IMR-90 (cell line): ENCODE results near the gene CUEDC2. TPM values are rescaled to one million over a fixed set of nuclear protein-coding genes. Genes with fewer than 3 reads are reported as not detected.

Source experiments
- ATAC-seq: fragments of 200-7000 bp; cut with Tn5 transposase; 2 replicates; pipeline ENCODE4 v1.9.1; 2020; ENCODE audit warnings: low read depth, mild to moderate bottlenecking, moderate library complexity
- BruUV-seq: library from RNA; stranded (reverse); fragments of 400-500 nt; replicated peaks from 2 replicates; lab custom pipeline; 2021; lab: Mats Ljungman, UMichigan
- CTCF ChIA-PET: fragments of 300-600 bp; formaldehyde crosslinking; extraction: SDS; loops from one replicate; lab custom pipeline; 2021; ENCODE audit warnings: antibody characterized with exemption; lab: Yijun Ruan, JAX
- POLR2A ChIA-PET: fragments of 300-600 bp; sonication (Branson Sonifier 250); formaldehyde crosslinking; loops from one replicate; lab custom pipeline; 2022; ENCODE audit warnings: antibody characterized with exemption; ENCODE audit not compliant: unreplicated experiment; lab: Charles Lee
- DNase-seq: peaks from one replicate; pipeline ENCODE4 v3.0.0; 2013
- H2AFZ ChIP-seq: replicated peaks from 2 replicates; pipeline ENCODE3; 2013; ENCODE audit warnings: low read length, mild to moderate bottlenecking; ENCODE audit not compliant: poor library complexity
- H2AK5ac ChIP-seq: 2 replicates; pipeline ENCODE4 v1.6.1; 2013; ENCODE audit warnings: low read depth, low read length, inconsistent platforms
- H2AK9ac ChIP-seq: replicated peaks from 2 replicates; pipeline ENCODE3; 2013; ENCODE audit warnings: mild to moderate bottlenecking, low read depth, low read length, moderate library complexity; ENCODE audit not compliant: poor library complexity
- H2BK120ac ChIP-seq: 2 replicates; pipeline ENCODE4 v1.6.1; 2013; ENCODE audit warnings: low read depth, low read length, inconsistent platforms
- H2BK15ac ChIP-seq: 3 replicates; pipeline ENCODE4 v1.6.1; 2013; ENCODE audit warnings: low read depth, low read length, inconsistent platforms
- H2BK20ac ChIP-seq: 2 replicates; pipeline ENCODE4 v1.6.1; 2013; ENCODE audit warnings: low read depth, mild to moderate bottlenecking, inconsistent platforms, low read length, moderate library complexity
- H2BK5ac ChIP-seq: 2 replicates; pipeline ENCODE4 v1.6.1; 2013; ENCODE audit warnings: mild to moderate bottlenecking, low read depth, low read length, inconsistent platforms; ENCODE audit not compliant: poor library complexity, severe bottlenecking
- H3K14ac ChIP-seq: replicated peaks from 2 replicates; pipeline ENCODE4 v1.6.1; 2013; ENCODE audit warnings: low read depth, low read length, inconsistent platforms
- H3K18ac ChIP-seq: 2 replicates; pipeline ENCODE4 v1.6.1; 2013; ENCODE audit warnings: low read depth, low read length, control low read depth
- H3K23ac ChIP-seq: 2 replicates; pipeline ENCODE4 v1.6.1; 2013; ENCODE audit warnings: low read depth, low read length, inconsistent platforms
- H3K27ac ChIP-seq: 2 replicates; pipeline ENCODE4 v1.5.1; 2013; ENCODE audit warnings: mild to moderate bottlenecking, control low read depth, low read length; ENCODE audit not compliant: insufficient read depth
- H3K27me3 ChIP-seq: 2 replicates; pipeline ENCODE4 v1.6.1; 2013; ENCODE audit warnings: low read length; ENCODE audit not compliant: control insufficient read depth, insufficient read depth
- H3K36me3 ChIP-seq: 2 replicates; pipeline ENCODE4 v1.6.1; 2013; ENCODE audit warnings: low read length, mixed read lengths; ENCODE audit not compliant: control insufficient read depth, insufficient read depth
- H3K4ac ChIP-seq: 2 replicates; pipeline ENCODE4 v1.6.1; 2013; ENCODE audit warnings: low read depth, low read length, inconsistent platforms
- H3K4me1 ChIP-seq: 2 replicates; pipeline ENCODE4 v1.6.1; 2013; ENCODE audit warnings: low read length, mixed read lengths; ENCODE audit not compliant: control insufficient read depth, insufficient read depth
- H3K4me2 ChIP-seq: 2 replicates; pipeline ENCODE4 v1.6.1; 2013; ENCODE audit warnings: low read depth, mild to moderate bottlenecking, control low read depth, low read length, moderate library complexity
- H3K4me3 ChIP-seq: 2 replicates; pipeline ENCODE4 v1.5.1; 2013; ENCODE audit warnings: low read depth, mild to moderate bottlenecking, control low read depth, low read length, moderate library complexity; ENCODE audit not compliant: insufficient read depth
- H3K56ac ChIP-seq: 2 replicates; pipeline ENCODE4 v1.6.1; 2013; ENCODE audit warnings: low read length, inconsistent platforms; ENCODE audit not compliant: insufficient read depth; ENCODE audit errors: extremely low read depth
- H3K79me1 ChIP-seq, 2 experiments: 2 replicates each; pipeline ENCODE4 v1.6.1; 2013; ENCODE audit warnings: low read length in 2 of 2, inconsistent platforms in 1 of 2, low read depth in 1 of 2
- H3K9ac ChIP-seq: 2 replicates; pipeline ENCODE4 v1.6.1; 2013; ENCODE audit warnings: low read depth, low read length, control low read depth
- H3K9me1 ChIP-seq: 2 replicates; pipeline ENCODE4 v1.6.1; 2013; ENCODE audit warnings: low read length, inconsistent platforms; ENCODE audit not compliant: insufficient read depth
- H3K9me3 ChIP-seq: 2 replicates; pipeline ENCODE4 v1.6.1; 2013; ENCODE audit warnings: low read length; ENCODE audit not compliant: control insufficient read depth, insufficient read depth
- H4K20me1 ChIP-seq: 2 replicates; pipeline ENCODE4 v1.6.1; 2013; ENCODE audit warnings: low read length, inconsistent platforms; ENCODE audit not compliant: insufficient read depth
- H4K5ac ChIP-seq: 2 replicates; pipeline ENCODE4 v1.6.1; 2013; ENCODE audit warnings: mild to moderate bottlenecking, low read depth, low read length, control low read depth
- H4K8ac ChIP-seq, 2 experiments: 2 replicates each; pipeline ENCODE4 v1.6.1; 2013; ENCODE audit warnings: low read depth in 2 of 2, low read length in 2 of 2, control low read depth in 1 of 2, inconsistent platforms in 1 of 2
- H4K91ac ChIP-seq: 2 replicates; pipeline ENCODE4 v1.6.1; 2013; ENCODE audit warnings: low read depth, low read length, inconsistent platforms; ENCODE audit not compliant: insufficient read depth
- BHLHE40 ChIP-seq: fragments of 150-350 bp; IDR thresholded peaks from 2 replicates; pipeline ENCODE4 v1.6.1; 2016; ENCODE audit warnings: mild to moderate bottlenecking, low read depth, low read length
- CEBPB ChIP-seq: IDR thresholded peaks from 2 replicates; pipeline ENCODE4 v1.6.1; 2012; ENCODE audit warnings: low read depth, low read length, improper control_type of control experiment
- CHD1 ChIP-seq: IDR thresholded peaks from 2 replicates; pipeline ENCODE4 v1.6.1; 2012; ENCODE audit warnings: low read depth, low read length, improper control_type of control experiment
- RFX5 ChIP-seq: IDR thresholded peaks from 2 replicates; pipeline ENCODE4 v1.8.0; 2012; ENCODE audit warnings: low read depth, mild to moderate bottlenecking, low read length, moderate library complexity
- WGBS, 2 experiments: methylation state at CpG; one replicate each; pipeline versions ENCODE4 v1.1.5 to v1.1.7; 2013; ENCODE audit warnings: missing lambda C conversion rate in 2 of 2; ENCODE audit not compliant: insufficient read length in 1 of 2; ENCODE audit errors: extremely low coverage in 2 of 2; 5-methylcytosine and 5-hydroxymethylcytosine counted together
- dilution Hi-C: fragments of 300-500 bp; cut with HindIII; formaldehyde crosslinking; loops from one replicate; pipeline ENCODE4 v1.14.3; 2018; ENCODE audit warnings: low sequenced_read_pairs; ENCODE audit not compliant: unreplicated experiment
- in situ Hi-C: fragments of 300-500 bp; cut with MboI; formaldehyde crosslinking; loops from 3 replicates; pipeline ENCODE4 v1.14.3; 2019; ENCODE audit warnings: low sequenced_read_pairs, inconsistent platforms, mixed read lengths
- intact Hi-C: fragments of 100-400 bp; cut with micrococcal nuclease; formaldehyde crosslinking; loops from 2 replicates; pipeline ENCODE4 v1.10.0; 2022
- polyA plus RNA-seq, 3 experiments: library from polyadenylated mRNA; depleted of rRNA; stranded (reverse); fragments of >200 nt; gene quantifications; 2 replicates each; pipeline ENCODE4 v1.2.3, GENCODE V29; 2012; ENCODE audit warnings: low replicate concordance in 1 of 3
- total RNA-seq: library from RNA; depleted of rRNA; stranded (reverse); fragments of >200 nt; gene quantifications from 2 replicates; pipeline ENCODE4 v1.2.3, GENCODE V29; 2012
- TF ChIP-seq, protein P1 (sequence below): conservative IDR thresholded peaks from 2 replicates; pipeline ENCODE4 v1.5.1; 2012; ENCODE audit warnings: mild to moderate bottlenecking, low read depth, low read length, improper control_type of control experiment

CUEDC2 gene
- total and polyA plus RNA-seq, 2 of the 4 experiments (the other 2 are of a cell fraction): 55.7 to 84.9 TPM

DNA sequence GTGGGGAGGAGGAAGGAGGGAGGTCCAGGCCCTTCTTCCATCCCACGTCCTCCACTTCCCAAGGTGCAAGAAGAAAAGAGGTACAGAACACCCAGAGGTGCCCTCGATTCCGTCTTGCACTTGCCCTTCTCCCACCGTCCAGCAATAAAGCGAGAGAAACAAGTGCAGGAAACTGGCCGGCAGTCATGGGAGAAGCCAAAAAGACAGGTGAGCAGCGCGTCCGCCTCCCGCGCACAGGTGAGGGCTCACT lies 17.7 kb upstream of the CUEDC2 start:
- Histone ChIP-seq H3K14ac (peak overlapping the region; percentile 34), H3K79me1 (peaks cover 4% of the 10 kb centered on the region in 2 experiments; a peak in 2 of 4 replicates), H4K5ac (peak overlapping the region; percentile 77), H3K9me1 (peaks cover 10% of the 10 kb centered on the region; the same call in 1 of the 2 replicates), H2BK120ac (no peak overlapping the region; the same call in 1 of the 2 replicates), H2AK9ac (peak overlapping the region; percentile 70), H3K27ac (no peak overlapping the region; the same call in 1 of the 2 replicates), H3K27me3 (no peaks in the 10 kb centered on the region; the same call in 1 of the 2 replicates), H2BK5ac (no peak overlapping the region), H3K9ac (peak overlapping the region; percentile 70), H3K23ac (peak overlapping the region; percentile 11; the same call in 1 of the 2 replicates), H3K36me3 (no peaks in the 10 kb centered on the region), H4K91ac (no peak overlapping the region; the same call in 1 of the 2 replicates), H3K9me3 (no peaks in the 10 kb centered on the region), H3K4me1 (peaks cover 9% of the 10 kb centered on the region), H2BK15ac (0 out of 3 replicates have a peak overlapping the region, but pooled peaks have one; percentile 11), H3K4ac (peak overlapping the region; percentile 47), H3K4me2 (peak overlapping the region; percentile 97), H2BK20ac (no peak overlapping the region), H2AFZ (peak overlapping the region; percentile 99), H3K56ac (no peak overlapping the region), H4K8ac (peak overlapping the region; percentile 70 to 98), H4K20me1 (no peaks in the 10 kb centered on the region; the same call in 1 of the 2 replicates), H2AK5ac (peak overlapping the region; percentile 61), H3K4me3 (peak overlapping the region; percentile 66), H3K18ac (0 out of 2 replicates have a peak overlapping the region, but pooled peaks have one; percentile 13)
- intact Hi-C loops: no loop called here
- 0% methylated on average over 6 of the region's 11 CpGs; no CpG with 5 or more reads in 1 of the 2 experiments for WGBS, 2 experiments
- in situ Hi-C loops: no loop called here
- ATAC-seq: peak; percentile 1; the same call in 1 of the 2 replicates
- DNase-seq: no peak
- TF ChIP-seq CHD1 (no peak), BHLHE40 (no peak), CEBPB (no peak), RFX5 (no peak)
- TF ChIP-seq, protein P1, sequence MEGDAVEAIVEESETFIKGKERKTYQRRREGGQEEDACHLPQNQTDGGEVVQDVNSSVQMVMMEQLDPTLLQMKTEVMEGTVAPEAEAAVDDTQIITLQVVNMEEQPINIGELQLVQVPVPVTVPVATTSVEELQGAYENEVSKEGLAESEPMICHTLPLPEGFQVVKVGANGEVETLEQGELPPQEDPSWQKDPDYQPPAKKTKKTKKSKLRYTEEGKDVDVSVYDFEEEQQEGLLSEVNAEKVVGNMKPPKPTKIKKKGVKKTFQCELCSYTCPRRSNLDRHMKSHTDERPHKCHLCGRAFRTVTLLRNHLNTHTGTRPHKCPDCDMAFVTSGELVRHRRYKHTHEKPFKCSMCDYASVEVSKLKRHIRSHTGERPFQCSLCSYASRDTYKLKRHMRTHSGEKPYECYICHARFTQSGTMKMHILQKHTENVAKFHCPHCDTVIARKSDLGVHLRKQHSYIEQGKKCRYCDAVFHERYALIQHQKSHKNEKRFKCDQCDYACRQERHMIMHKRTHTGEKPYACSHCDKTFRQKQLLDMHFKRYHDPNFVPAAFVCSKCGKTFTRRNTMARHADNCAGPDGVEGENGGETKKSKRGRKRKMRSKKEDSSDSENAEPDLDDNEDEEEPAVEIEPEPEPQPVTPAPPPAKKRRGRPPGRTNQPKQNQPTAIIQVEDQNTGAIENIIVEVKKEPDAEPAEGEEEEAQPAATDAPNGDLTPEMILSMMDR: no peak
- ChIA-PET POLR2A (no interaction called here), CTCF (no interaction called here)
- dilution Hi-C loops: no loop called here
- BruUV-seq: no TSS peak
